Measurements from ENCODE around the gene PSMC6.

DNA sequence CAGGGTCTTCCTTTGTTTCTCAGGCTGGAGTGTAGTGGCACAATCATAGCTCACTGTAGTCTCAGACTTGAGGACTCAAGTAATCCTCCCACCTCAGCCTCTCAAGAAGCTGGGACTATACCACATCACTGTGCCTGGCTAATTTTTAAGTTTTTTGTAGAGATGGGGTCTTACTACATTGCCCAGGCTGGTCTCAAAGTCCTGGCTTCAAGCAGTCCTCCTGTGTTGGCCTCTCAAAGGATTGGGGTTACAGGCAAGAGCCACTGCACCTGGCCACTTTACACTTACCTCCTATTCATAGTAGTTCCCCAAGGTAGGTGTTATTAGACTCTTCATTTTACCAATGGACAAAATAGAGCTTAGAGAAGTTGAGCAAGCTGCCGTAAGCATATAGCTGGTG, 52.1 kb downstream of the PSMC6 start:
- no peak for TF ChIP-seq YY1 (IDR thresholded peaks at IDR 0.05; ENCODE audit: insufficient read depth, insufficient read length)
- no peak for TF ChIP-seq SUZ12 (IDR thresholded peaks at IDR 0.05; ENCODE audit: extremely low read depth, insufficient read depth, insufficient read length)
- TF ChIP-seq ZNF274 (IDR thresholded peaks at IDR 0.05; ENCODE audit: low read depth, low read length) = no peak
